GM21390 (cell line): ENCODE measurements around the gene FAM32A.

ENCODE experiments used
- ATAC-seq: cut with Tn5 transposase; IDR thresholded peaks from one replicate; pipeline ENCODE4 v1.9.1; 2021; ENCODE audit not compliant: unreplicated experiment

Gene FAM32A

DNA sequence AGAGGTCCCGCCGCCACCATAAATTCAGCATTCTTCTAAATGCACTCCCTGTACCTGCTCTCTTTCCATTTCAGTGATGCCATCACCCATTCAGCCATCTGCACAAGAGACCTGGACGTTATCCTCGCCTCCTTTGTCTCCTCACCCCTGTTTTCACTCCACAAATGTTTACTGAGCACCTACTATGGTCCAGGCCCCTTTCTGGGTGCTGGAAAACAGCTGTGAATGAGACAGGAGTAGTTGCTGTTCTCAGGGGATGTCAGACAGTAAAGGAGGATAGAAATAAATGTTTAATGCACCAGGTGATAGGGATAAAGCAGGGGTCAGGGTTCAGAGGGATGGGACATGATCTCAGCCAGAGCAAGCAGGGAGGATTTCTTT is 15.8 kb downstream of the FAM32A start:
- no peak for ATAC-seq

DNA sequence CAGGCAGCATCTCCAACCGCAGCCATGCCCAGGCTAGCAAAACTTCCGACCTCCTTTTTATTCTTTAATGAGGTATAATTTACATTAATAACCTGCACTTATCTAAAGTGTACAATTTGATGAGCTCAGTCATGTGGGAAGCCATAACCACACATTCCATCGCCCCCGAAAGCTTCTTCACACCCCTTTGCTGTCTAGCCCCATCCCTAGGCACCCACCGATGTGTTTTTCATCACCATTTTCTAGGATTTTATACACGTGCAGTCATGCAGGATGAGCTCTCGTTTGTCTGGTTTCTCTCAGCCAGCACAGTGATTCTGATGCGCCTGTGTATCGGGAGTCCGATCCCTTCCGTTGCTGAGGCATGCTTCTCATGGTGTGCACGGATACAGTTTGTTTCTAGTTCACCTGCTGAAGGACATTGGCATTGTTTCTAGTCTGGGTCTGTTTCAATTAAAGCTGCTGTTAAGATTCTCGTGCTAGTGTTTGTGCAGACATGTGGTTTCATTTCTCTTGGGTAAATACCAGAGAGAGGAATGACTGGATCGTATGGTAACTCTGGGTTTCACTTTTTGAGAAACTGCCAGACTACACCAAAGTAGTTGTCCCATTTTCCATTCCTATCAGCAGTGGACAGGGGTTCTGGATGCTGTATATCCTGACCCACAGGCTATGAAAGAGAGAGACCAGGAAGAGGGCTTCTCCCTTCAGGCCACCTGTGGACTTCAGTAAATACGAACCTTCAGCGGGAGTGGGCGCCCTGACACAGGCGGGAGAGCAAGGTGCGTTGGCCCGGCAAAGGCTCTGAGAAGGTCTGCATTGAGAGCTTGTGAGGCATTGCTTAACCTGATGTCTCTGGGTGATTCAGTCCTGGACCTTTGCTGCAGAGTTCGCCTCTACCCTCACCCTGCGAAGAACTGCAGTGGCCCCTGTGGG is 17.4 kb downstream of the FAM32A start:
- no peak for ATAC-seq

DNA sequence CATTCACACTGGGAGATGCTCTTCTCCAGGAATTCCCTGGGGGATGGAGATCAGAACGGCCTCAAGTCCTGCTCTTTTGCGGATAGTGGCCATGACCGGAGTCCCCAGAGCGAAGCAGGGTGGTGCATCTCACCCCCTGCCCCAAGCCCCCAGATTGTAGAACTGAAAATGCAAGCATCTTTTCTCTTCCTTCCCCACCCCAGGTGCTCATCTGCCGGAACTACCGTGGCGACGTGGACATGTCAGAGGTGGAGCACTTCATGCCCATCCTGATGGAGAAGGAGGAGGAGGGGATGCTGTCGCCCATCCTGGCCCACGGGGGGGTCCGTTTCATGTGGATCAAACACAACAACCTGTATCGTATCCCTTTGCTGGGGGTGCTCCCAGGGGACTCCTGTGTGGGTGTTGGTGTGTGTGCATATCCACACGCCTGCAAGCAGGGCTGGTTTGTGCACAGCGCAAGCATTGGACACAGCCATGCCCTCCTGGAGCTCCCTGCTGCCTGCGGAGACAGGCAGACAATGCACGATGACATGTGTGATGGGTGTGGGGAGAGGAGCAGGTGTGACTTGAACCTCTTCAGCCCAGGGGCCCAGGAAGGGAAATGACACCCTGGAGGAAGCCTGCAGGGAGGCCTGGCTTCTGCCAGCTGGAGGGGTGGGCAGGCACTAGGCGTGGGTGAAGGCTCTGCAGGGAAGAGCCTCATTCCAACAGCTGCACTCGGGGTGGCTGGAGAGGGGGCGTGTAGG is 18.2 kb downstream of the FAM32A start:
- ATAC-seq = no peak

DNA sequence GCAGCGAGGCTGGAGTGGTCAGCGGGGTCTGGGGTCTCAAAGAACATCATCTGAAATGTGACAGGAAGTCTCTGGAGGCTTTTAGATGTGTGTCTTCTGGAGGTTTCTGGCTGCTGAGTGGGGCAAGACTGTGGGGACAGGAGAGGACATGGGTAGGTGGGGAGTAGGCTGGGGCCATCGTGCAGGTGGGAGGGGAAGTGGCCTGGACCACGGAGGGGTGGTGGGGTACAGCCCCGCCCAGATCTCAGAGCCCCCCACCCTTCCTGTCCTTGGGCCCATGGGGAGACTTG is 18.7 kb downstream of the FAM32A start:
- no peak for ATAC-seq

DNA sequence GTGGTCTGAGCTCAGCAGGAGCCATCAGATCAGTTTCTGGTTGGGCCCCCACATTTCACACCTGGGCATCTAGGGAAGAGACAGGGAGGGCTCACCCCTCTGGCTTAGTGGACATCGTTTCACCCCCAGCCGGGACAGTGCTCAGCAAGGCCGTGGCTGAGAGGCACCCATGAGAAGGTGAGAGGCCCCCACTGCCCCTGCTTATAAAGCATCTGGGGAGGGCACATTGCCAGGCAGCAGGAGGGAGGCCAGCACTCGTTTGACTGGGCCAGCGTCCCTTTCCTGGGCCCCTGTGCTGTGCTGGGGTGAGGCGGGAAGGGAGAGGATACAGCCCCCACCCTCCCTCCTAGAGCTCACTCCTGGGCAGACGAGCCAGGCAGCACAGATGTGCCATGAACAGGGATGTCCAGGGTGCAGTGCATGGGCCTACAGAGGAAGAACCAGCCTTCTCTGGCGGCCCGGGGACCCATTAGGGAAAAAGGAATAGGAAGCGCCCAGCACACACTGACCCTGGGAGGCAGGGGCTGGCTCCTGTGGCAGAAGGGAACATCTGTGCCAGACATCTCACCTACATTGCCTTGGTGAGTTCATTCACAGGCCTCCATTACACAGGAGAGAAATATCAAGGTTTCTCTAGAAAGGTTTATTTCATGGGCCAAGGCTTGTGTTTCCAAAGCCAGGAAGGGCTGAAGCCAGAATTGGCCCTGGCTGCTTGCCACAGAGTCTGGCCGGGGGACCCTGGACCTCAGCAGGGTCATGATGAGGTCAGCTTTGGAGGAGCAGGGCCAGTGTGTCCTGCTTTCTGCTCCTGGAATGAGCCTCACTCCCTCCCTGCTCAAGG is 20.2 kb downstream of the FAM32A start:
- ATAC-seq = no peak

DNA sequence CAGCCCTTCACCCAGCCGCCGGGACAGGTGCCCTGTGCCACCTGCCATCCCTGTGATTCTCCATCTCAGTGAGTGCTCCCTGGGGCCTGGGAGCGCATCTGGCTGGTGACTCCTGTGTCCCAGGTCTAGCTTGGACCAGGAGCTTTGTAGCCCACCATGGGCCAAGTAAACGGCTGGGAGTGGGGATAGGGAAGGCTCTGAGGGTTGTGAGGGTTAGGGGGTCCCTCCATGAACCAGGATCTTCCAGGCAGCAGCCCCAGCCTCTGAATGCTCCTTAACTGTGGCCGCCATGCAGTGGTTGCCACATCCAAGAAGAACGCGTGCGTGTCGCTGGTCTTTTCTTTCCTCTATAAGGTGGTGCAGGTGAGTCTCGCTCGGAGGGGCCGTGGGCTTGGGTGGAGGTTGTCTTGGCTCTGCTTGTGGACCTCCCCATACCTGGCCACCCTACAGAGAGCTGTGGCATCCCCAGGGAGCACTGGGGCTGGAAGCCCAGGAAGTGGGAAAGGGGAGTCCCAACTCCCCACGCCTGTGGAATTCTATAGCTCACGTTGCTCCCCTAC is 20.9 kb downstream of the FAM32A start:
- no peak for ATAC-seq

DNA sequence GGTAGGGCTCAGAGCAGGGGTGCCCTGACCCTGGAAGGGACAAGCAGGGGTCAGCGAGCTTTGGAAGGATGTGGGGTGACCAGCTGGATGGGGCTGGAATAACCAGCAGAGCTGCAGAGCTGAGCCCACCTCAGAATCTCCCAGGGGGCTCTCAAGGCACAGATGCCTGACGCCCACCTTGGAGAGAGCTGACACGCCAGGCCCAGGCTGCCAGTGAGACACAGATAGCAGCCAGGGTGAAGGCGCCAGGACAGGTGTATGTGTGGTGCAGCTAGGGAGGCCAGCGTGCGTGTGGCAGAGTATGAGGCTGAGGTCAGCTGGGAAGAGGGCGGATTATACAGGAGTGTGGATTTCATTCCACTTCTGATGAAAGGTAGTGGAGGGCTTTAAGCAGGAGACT is 21.4 kb downstream of the FAM32A start:
- no peak for ATAC-seq

DNA sequence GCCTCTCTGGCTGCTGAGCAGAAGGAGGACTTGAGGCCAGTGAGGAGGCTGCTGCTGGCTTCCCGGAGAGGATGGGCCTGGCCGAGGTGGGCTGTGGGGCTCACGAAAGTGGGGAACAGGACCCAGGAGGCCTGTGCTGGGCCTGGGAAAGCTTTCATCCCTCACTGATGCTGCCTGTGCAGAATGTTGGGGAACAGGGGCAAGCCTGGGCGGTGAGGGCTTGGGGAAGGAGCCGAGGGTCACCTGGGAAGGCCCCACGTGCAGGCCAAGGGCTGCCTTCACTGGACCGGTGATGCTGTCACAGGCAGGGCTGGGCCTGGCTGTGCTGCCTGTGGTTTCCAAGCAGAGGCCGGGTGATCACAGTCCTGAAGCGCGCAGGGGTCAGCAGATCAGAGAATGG is 21.9 kb downstream of the FAM32A start:
- ATAC-seq = no peak

DNA sequence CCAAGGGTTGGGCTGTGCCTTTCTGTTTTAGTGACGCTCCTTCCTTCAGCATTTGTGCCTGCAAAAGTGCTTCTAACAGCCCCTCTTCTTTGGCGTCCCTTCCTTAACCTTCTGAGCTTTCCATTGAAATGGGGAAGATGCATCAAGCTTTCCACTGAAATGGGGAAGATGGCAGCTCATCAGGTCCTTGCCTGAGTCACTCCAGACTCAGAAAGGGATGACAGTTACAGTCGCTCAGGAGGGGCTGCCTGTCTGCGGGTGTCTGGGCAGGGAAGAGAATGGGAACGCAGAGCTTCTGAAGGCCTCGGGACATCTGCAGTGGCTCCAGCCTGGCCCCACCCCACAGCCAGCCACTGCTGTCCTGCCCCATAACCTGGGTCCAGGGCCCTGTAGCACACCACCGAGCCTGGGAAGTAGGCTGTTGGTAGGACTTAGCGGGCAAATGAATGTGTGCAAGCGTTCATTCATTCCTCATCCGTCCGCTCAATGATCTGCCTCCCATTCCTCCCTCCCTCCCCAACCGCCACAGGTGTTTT is 22.3 kb downstream of the FAM32A start:
- ATAC-seq = no peak

DNA sequence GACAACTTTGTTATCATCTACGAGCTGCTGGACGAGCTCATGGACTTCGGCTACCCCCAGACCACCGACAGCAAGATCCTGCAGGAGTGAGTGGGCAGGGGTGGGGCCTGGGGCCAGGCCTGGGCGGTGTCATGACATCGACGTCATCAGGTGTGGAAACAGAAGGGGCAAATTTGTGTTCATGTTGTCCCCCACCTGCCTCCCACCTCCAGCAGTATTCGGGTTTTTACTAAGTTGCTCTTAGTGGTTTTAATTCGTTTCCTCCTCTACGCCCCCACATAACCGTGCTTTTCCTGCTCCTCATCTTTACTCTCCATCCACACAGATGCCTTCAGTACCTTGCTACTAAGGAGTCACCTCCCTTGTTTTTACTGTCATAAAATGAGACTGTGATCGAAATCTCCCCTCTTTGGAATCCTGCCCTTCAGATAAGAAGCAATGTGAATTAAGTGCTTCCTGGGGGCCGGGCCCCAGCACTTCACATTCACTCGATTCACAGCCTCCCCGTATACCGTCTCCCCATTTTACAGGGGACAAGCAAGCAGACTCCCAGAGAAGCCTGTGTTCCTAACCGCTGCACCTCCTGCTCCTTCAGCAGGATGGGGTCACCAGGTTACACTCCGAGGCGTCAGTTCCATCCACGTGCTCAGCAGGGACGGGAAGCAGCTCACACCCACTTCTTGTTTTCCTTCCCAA is 23.0 kb downstream of the FAM32A start:
- ATAC-seq = no peak

DNA sequence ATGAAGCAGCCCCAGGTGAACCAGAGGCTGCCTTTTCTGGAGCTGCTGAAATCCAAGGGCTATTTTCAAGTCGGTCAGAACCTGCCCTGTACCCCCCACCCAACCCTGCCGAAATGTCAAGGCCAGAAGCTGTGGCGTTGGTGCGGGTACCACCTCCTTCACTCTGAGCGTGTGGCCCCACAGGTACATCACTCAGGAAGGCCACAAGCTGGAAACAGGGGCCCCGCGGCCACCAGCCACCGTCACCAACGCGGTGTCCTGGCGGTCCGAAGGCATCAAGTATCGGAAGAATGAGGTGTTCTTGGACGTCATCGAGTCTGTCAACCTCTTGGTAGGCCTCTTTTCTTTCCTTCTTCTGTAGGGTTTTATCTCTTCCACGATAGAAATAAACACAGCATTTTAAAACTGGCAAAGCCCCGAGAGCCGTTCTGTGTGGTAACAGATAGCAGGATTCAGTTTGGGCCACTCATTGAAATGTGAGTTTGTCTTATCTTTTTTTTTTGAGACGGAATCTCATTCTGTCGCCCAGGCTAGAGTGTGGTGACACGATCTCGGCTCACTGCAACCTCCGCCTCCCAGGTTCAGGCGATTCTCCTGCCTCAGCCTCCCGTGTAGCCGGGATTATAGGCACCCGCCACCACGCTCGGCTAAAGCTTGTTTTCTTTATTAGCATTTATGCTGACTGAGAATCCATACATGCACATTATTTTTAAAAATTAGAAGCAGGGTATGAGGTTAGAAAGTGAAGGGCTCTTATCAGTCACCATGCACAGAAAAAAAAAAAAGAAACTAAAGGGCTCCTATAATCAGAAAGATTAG is 23.8 kb downstream of the FAM32A start:
- no peak for ATAC-seq

DNA sequence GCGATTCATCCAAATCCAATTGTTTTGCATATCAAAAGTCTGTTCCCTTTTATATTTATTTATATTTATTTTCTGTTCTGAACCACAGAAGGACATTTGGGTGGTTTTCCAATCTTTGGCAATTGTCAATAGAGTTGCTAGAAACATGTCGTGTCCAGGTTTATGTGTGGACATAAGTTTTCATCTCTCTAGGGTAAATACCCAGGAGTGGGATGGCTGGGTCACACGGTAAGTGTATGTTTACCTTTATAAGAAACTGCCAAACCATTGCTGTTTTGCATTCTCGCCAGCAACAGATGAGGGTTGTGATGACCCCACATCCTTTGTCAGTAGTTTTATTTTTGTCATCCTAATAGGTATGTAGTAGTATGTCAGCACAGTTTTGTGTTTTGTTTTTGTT is 25.0 kb downstream of the FAM32A start:
- no peak for ATAC-seq

DNA sequence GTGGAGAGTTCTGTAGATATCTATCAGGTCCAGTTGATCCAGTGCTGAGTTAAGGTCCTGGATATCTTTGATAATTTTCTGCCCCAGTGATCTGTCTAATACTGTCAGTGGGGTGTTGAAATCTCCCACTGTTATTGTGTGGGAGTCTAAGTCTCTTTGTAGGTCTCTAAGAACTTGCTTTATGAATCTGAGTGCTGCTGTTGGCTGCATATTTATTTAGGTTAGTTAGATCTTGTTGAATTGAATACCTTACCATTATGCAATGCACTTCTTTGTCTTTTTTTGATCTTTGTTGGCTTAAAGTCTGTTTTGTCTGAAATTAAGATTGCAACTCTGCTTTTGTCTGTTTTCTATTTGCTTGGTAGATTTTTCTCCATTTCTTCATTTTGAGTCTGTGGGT is 27.9 kb downstream of the FAM32A start:
- no peak for ATAC-seq

DNA sequence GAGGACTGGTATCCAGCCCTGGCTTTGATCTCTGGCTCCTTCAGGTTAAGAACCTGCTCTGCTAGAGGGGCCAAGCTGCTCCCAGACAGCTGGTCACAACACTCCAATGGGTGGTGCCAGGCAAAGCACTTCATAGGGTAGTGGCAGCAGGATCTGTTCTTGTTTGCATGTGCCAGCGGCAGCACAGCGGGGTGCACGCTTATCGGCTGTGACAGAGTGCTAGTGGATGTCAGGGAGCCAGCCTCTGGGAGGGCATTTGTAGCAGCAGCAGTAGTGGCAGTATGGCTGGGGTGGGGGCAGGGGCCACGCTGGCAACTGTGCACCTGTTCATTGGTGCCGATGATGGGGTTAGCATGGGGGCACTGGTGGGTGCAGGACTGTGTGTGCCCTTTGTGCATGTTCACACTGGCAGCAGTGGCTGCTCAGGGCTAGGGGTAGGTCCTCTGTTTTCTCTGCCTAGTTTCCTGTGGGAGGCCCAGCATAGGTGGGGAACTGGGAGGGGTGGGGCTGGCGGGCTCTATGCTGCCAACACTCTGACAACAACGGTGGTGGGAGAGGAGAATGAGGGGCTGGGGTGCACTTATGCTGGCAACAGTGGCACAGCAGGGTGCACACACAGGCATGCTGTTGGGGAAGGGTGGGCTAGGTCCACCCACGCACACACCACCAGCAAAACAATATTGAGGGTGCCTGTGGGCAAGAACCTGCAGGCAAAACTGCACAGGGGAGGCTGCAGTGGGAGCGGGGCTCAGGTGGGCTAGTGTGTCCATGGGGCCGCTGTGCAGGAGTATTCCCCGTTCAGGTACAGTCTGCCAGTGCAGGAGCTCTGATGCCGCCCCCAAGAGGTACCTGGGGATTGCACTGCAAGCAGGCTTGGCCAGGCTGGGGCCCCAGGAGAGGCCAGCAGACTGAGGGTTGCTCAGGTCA is 31.8 kb downstream of the FAM32A start:
- ATAC-seq = no peak

DNA sequence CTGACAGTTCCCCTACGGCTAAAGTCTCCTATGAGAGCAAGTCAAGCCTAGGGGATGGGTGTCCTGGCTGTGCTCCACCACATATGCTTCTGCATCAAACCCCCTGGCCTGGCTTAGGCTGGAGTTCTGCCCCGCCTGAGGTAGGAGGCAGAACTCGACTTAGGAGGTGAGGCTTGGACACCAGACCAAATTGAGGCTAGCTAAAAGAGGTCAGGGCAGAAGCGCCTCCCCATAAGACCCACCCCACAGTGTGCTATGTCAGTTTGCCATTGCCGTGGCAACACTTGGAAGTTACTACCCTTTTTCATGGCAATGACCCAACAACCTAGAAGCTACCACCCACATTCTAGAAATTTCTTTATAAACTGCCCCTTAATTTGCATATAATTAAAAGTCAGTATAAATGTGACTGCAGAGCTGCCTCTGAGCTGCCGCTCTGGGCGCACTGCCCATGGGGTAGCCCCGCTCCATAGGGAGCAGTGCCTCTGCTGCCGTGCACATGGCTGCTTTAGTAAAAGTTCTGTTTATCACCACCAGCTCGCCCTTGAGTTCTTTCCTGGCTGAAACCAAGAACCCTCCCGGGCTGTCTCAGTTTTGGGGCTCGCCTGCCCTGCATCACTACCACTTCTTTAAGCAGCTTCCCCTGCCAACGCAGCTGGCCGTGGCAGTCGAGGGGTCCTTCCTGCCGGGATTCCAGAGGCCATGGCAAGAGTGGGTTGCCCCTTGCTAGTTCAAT is 32.7 kb downstream of the FAM32A start:
- ATAC-seq = no peak

DNA sequence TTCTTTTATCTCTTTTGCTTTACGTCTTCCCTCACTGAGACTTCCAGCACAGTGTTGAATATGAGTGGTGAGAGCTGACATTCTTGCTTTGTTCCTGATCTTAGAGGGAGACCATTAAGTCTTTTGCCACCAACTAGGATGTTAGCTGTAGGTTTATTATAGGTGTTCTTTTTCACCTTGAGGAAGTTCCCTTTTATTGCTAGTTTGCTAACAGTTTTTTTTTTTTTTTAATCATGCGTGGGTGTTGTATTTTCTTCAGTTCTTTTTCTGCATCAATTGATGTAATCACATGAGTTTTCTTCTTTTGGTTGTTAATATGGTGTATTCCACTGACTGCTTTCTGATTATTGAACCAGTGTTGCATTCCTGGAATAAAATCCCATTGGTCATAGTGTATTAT is 33.6 kb downstream of the FAM32A start:
- ATAC-seq = no peak

DNA sequence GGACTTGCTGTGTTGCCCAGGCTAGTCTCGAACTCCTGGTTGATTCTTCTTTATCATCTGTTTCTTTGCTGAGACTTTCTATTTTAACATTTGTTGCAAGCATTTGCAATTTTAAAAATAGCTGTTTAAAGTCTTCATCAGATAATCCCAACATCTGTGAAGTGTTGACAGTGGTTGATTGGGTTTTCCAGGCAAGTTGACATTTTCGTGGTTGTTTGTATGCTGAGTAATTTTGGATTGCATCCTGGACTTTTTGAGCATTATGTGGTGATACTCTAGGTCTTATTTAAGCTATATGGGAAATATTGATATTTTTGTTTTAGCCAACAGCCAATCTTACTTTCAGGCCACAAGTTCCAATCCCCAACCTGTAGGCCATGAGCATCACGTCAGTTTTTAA is 37.6 kb downstream of the FAM32A start:
- no peak for ATAC-seq

DNA sequence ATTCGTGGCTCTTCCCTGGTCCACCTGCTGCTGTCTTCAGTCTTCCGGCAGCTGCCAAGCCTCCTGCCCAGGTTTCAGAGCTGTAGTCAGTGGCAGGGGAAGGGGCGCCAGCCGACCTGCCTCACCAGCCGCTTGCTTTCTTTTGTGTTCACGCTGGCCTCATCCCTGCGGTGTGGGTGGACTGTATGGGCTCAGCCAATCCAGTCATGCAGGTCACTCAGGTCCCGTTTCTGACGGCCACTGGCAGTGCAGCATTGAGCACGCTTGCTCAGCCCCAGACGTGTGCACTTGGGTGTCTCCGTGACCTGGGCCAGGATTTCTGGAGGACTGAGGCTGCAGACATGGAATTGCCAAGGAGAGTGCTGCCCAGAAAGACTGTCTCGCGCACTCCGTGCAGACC is 38.5 kb downstream of the FAM32A start:
- no peak for ATAC-seq
